ENCODE measurements around the gene PICALM.

PICALM gene

GRCh38 chr11:85977751-85978160 lies 91.1 kb downstream of the PICALM start:
- H3K9ac ChIP-seq (ENCODE audit: low read length in 2 of 2), result no peak overlapping the region
- no peak overlapping the region for H3K4me3 ChIP-seq (ENCODE audit: low read length in 2 of 2)
- H3K4me1 ChIP-seq (ENCODE audit: control insufficient read depth, insufficient read depth, low read length), result no peaks in the 10 kb centered on the region
- H3K36me3 ChIP-seq (ENCODE audit: control insufficient read depth in 2 of 2, insufficient read depth in 2 of 2, low read length in 2 of 2), result peaks cover 18 to 28% of the 10 kb centered on the region in 2 donors
- no peaks in the 10 kb centered on the region for H3K27me3 ChIP-seq (ENCODE audit: control insufficient read depth in 1 of 2, insufficient read depth in 2 of 2, low read length in 2 of 2)
- no peaks in the 10 kb centered on the region for H3K9me3 ChIP-seq (ENCODE audit: control insufficient read depth in 2 of 2, low read length in 2 of 2)
- H3K27ac ChIP-seq (ENCODE audit: low read length), result no peak overlapping the region

GRCh38 chr11:85976525-85976924 lies 92.4 kb downstream of the PICALM start:
- H3K27me3 ChIP-seq (ENCODE audit: control insufficient read depth in 1 of 2, insufficient read depth in 2 of 2, low read length in 2 of 2), result no peaks in the 10 kb centered on the region
- H3K4me1 ChIP-seq (ENCODE audit: control insufficient read depth, insufficient read depth, low read length), result no peaks in the 10 kb centered on the region
- H3K9ac ChIP-seq (ENCODE audit: low read length in 2 of 2), result no peak overlapping the region
- H3K9me3 ChIP-seq (ENCODE audit: control insufficient read depth in 2 of 2, low read length in 2 of 2), result no peaks in the 10 kb centered on the region
- peaks cover 18 to 30% of the 10 kb centered on the region in 2 donors for H3K36me3 ChIP-seq (ENCODE audit: control insufficient read depth in 2 of 2, insufficient read depth in 2 of 2, low read length in 2 of 2)
- no peak overlapping the region for H3K4me3 ChIP-seq (ENCODE audit: low read length in 2 of 2)
- H3K27ac ChIP-seq (ENCODE audit: low read length), result no peak overlapping the region

- Histone ChIP-seq H3K9ac (ENCODE audit: low read length in 2 of 2) (no peak overlapping the region), H3K27ac (ENCODE audit: low read length) (no peak overlapping the region)
These were observed 94.8 kb downstream of the PICALM start for GRCh38 chr11:85974122-85974521.

GRCh38 chr11:85970593-85970992 lies 98.3 kb downstream of the PICALM start:
- Histone ChIP-seq H3K9ac (ENCODE audit: low read length in 2 of 2) (no peak overlapping the region), H3K36me3 (ENCODE audit: control insufficient read depth in 2 of 2, insufficient read depth in 2 of 2, low read length in 2 of 2) (peaks cover 24 to 40% of the 10 kb centered on the region in 2 donors)

More at GRCh38 chr11:85974122-85974521, 94.8 kb downstream of the PICALM start:
- Histone ChIP-seq H3K4me3 (ENCODE audit: low read length in 2 of 2) (no peak overlapping the region), H3K36me3 (ENCODE audit: control insufficient read depth in 2 of 2, insufficient read depth in 2 of 2, low read length in 2 of 2) (peaks cover 12 to 39% of the 10 kb centered on the region in 2 donors), H3K9me3 (ENCODE audit: control insufficient read depth in 2 of 2, low read length in 2 of 2) (no peaks in the 10 kb centered on the region), H3K27me3 (ENCODE audit: control insufficient read depth in 1 of 2, insufficient read depth in 2 of 2, low read length in 2 of 2) (no peaks in the 10 kb centered on the region), H3K4me1 (ENCODE audit: control insufficient read depth, insufficient read depth, low read length) (no peaks in the 10 kb centered on the region)

GRCh38 chr11:85967457-85967856 lies 101.4 kb downstream of the PICALM start:
- no peak overlapping the region for H3K9ac ChIP-seq (ENCODE audit: low read length in 2 of 2)
- no peak overlapping the region for H3K4me3 ChIP-seq (ENCODE audit: low read length in 2 of 2)
- peaks cover 19 to 25% of the 10 kb centered on the region in 2 donors for H3K36me3 ChIP-seq (ENCODE audit: control insufficient read depth in 2 of 2, insufficient read depth in 2 of 2, low read length in 2 of 2)
- no peaks in the 10 kb centered on the region for H3K9me3 ChIP-seq (ENCODE audit: control insufficient read depth in 2 of 2, low read length in 2 of 2)
- H3K27ac ChIP-seq (ENCODE audit: low read length), result no peak overlapping the region
- H3K27me3 ChIP-seq (ENCODE audit: control insufficient read depth in 1 of 2, insufficient read depth in 2 of 2, low read length in 2 of 2), result no peaks in the 10 kb centered on the region
- no peaks in the 10 kb centered on the region for H3K4me1 ChIP-seq (ENCODE audit: control insufficient read depth, insufficient read depth, low read length)

More at GRCh38 chr11:85970593-85970992, 98.3 kb downstream of the PICALM start:
- no peak overlapping the region for H3K27ac ChIP-seq (ENCODE audit: low read length)
- no peak overlapping the region for H3K4me3 ChIP-seq (ENCODE audit: low read length in 2 of 2)
- H3K9me3 ChIP-seq (ENCODE audit: control insufficient read depth in 2 of 2, low read length in 2 of 2), result no peaks in the 10 kb centered on the region
- no peaks in the 10 kb centered on the region for H3K27me3 ChIP-seq (ENCODE audit: control insufficient read depth in 1 of 2, insufficient read depth in 2 of 2, low read length in 2 of 2)
- H3K4me1 ChIP-seq (ENCODE audit: control insufficient read depth, insufficient read depth, low read length), result no peaks in the 10 kb centered on the region

- no peak overlapping the region for H3K27ac ChIP-seq (ENCODE audit: low read length)
- no peaks in the 10 kb centered on the region for H3K27me3 ChIP-seq (ENCODE audit: control insufficient read depth in 1 of 2, insufficient read depth in 2 of 2, low read length in 2 of 2)
- peaks cover 15 to 19% of the 10 kb centered on the region in 2 donors for H3K36me3 ChIP-seq (ENCODE audit: control insufficient read depth in 2 of 2, insufficient read depth in 2 of 2, low read length in 2 of 2)
- no peaks in the 10 kb centered on the region for H3K9me3 ChIP-seq (ENCODE audit: control insufficient read depth in 2 of 2, low read length in 2 of 2)
- no peak overlapping the region for H3K4me3 ChIP-seq (ENCODE audit: low read length in 2 of 2)
- H3K9ac ChIP-seq (ENCODE audit: low read length in 2 of 2), result no peak overlapping the region
- H3K4me1 ChIP-seq (ENCODE audit: control insufficient read depth, insufficient read depth, low read length), result no peaks in the 10 kb centered on the region
These were observed 103.7 kb downstream of the PICALM start for GRCh38 chr11:85965202-85965601.

GRCh38 chr11:85961930-85962363 lies 106.9 kb downstream of the PICALM start:
- Histone ChIP-seq H3K4me3 (ENCODE audit: low read length in 2 of 2) (no peak overlapping the region), H3K4me1 (ENCODE audit: control insufficient read depth, insufficient read depth, low read length) (no peaks in the 10 kb centered on the region), H3K27me3 (ENCODE audit: control insufficient read depth in 1 of 2, insufficient read depth in 2 of 2, low read length in 2 of 2) (no peaks in the 10 kb centered on the region), H3K9me3 (ENCODE audit: control insufficient read depth in 2 of 2, low read length in 2 of 2) (no peaks in the 10 kb centered on the region), H3K27ac (ENCODE audit: low read length) (no peak overlapping the region), H3K9ac (ENCODE audit: low read length in 2 of 2) (no peak overlapping the region), H3K36me3 (ENCODE audit: control insufficient read depth in 2 of 2, insufficient read depth in 2 of 2, low read length in 2 of 2) (peaks cover 14 to 16% of the 10 kb centered on the region in 2 donors)

GRCh38 chr11:85961130-85961529 lies 107.8 kb downstream of the PICALM start:
- H3K27ac ChIP-seq (ENCODE audit: low read length), result no peak overlapping the region
- no peak overlapping the region for H3K4me3 ChIP-seq (ENCODE audit: low read length in 2 of 2)
- H3K9ac ChIP-seq (ENCODE audit: low read length in 2 of 2), result no peak overlapping the region
- no peaks in the 10 kb centered on the region for H3K9me3 ChIP-seq (ENCODE audit: control insufficient read depth in 2 of 2, low read length in 2 of 2)
- peaks cover 14 to 18% of the 10 kb centered on the region in 2 donors for H3K36me3 ChIP-seq (ENCODE audit: control insufficient read depth in 2 of 2, insufficient read depth in 2 of 2, low read length in 2 of 2)
- H3K4me1 ChIP-seq (ENCODE audit: control insufficient read depth, insufficient read depth, low read length), result no peaks in the 10 kb centered on the region
- no peaks in the 10 kb centered on the region for H3K27me3 ChIP-seq (ENCODE audit: control insufficient read depth in 1 of 2, insufficient read depth in 2 of 2, low read length in 2 of 2)

- Histone ChIP-seq H3K4me3 (ENCODE audit: low read length in 2 of 2) (no peak overlapping the region), H3K9me3 (ENCODE audit: control insufficient read depth in 2 of 2, low read length in 2 of 2) (no peaks in the 10 kb centered on the region), H3K27me3 (ENCODE audit: control insufficient read depth in 1 of 2, insufficient read depth in 2 of 2, low read length in 2 of 2) (no peaks in the 10 kb centered on the region), H3K27ac (ENCODE audit: low read length) (no peak overlapping the region), H3K36me3 (ENCODE audit: control insufficient read depth in 2 of 2, insufficient read depth in 2 of 2, low read length in 2 of 2) (peaks cover 14 to 22% of the 10 kb centered on the region in 2 donors), H3K9ac (ENCODE audit: low read length in 2 of 2) (no peak overlapping the region), H3K4me1 (ENCODE audit: control insufficient read depth, insufficient read depth, low read length) (no peaks in the 10 kb centered on the region)
These were observed 108.2 kb downstream of the PICALM start for GRCh38 chr11:85960678-85961077.

GRCh38 chr11:85955531-85955930 lies 113.4 kb downstream of the PICALM start:
- no peak overlapping the region for H3K4me3 ChIP-seq (ENCODE audit: low read length in 2 of 2)
- no peaks in the 10 kb centered on the region for H3K27me3 ChIP-seq (ENCODE audit: control insufficient read depth in 1 of 2, insufficient read depth in 2 of 2, low read length in 2 of 2)
- no peaks in the 10 kb centered on the region for H3K9me3 ChIP-seq (ENCODE audit: control insufficient read depth in 2 of 2, low read length in 2 of 2)
- no peak overlapping the region for H3K9ac ChIP-seq (ENCODE audit: low read length in 2 of 2)
- H3K27ac ChIP-seq (ENCODE audit: low read length), result no peak overlapping the region
- H3K4me1 ChIP-seq (ENCODE audit: control insufficient read depth, insufficient read depth, low read length), result no peaks in the 10 kb centered on the region
- peaks cover 7 to 21% of the 10 kb centered on the region in 2 donors for H3K36me3 ChIP-seq (ENCODE audit: control insufficient read depth in 2 of 2, insufficient read depth in 2 of 2, low read length in 2 of 2)

- no peak overlapping the region for H3K4me3 ChIP-seq (ENCODE audit: low read length in 2 of 2)
- no peak overlapping the region for H3K9ac ChIP-seq (ENCODE audit: low read length in 2 of 2)
- no peaks in the 10 kb centered on the region for H3K4me1 ChIP-seq (ENCODE audit: control insufficient read depth, insufficient read depth, low read length)
- H3K36me3 ChIP-seq (ENCODE audit: control insufficient read depth in 2 of 2, insufficient read depth in 2 of 2, low read length in 2 of 2), result peaks cover 7 to 20% of the 10 kb centered on the region in 2 donors
- H3K27ac ChIP-seq (ENCODE audit: low read length), result no peak overlapping the region
- H3K9me3 ChIP-seq (ENCODE audit: control insufficient read depth in 2 of 2, low read length in 2 of 2), result no peaks in the 10 kb centered on the region
- no peaks in the 10 kb centered on the region for H3K27me3 ChIP-seq (ENCODE audit: control insufficient read depth in 1 of 2, insufficient read depth in 2 of 2, low read length in 2 of 2)
These were observed 115.3 kb downstream of the PICALM start for GRCh38 chr11:85953491-85954143.
